H1 (cell line): ENCODE results near the gene CACNG1. TPM values are rescaled to one million over a fixed set of nuclear protein-coding genes. Genes with fewer than 3 reads are reported as not detected.

Source experiments
- CTCF ChIA-PET: fragments of 300-600 bp; sonication (Branson Sonifier 250); formaldehyde crosslinking; loops from one replicate; lab custom pipeline; 2021; ENCODE audit not compliant: partially characterized antibody; lab: Charles Lee
- POLR2A ChIA-PET: fragments of 300-600 bp; sonication (Branson Sonifier 250); formaldehyde crosslinking; loops from one replicate; lab custom pipeline; 2021; ENCODE audit warnings: inconsistent platforms; ENCODE audit not compliant: partially characterized antibody; lab: Charles Lee
- DNase-seq, 2 experiments: peaks; one replicate each; pipeline versions ENCODE4 v3.0.0 to v3.0.0-alpha.2; 2010 to 2022; ENCODE audit warnings: low spot score in 2 of 2, low read depth in 1 of 2, mixed read lengths in 1 of 2
- FAIRE-seq: peaks from 2 replicates; lab custom pipeline; 2011; peaks lifted over from hg19 to GRCh38; lab: Jason Lieb, UNC
- H2AFZ ChIP-seq: 2 replicates; pipeline ENCODE4 v1.8.1; 2012; ENCODE audit warnings: low read length, inconsistent platforms
- H2AK5ac ChIP-seq: 2 replicates; pipeline ENCODE4 v1.6.1; 2013; ENCODE audit warnings: low read depth, low read length
- H2BK120ac ChIP-seq: replicated peaks from 2 replicates; pipeline ENCODE3; 2013; ENCODE audit warnings: low read depth, low read length, inconsistent platforms
- H2BK12ac ChIP-seq: 2 replicates; pipeline ENCODE4 v1.6.1; 2013; ENCODE audit warnings: low read depth, low read length
- H2BK15ac ChIP-seq: 2 replicates; pipeline ENCODE4 v1.6.1; 2013; ENCODE audit warnings: low read length
- H2BK20ac ChIP-seq: 2 replicates; pipeline ENCODE4 v1.6.1; 2013; ENCODE audit warnings: low read length
- H2BK5ac ChIP-seq: 2 replicates; pipeline ENCODE4 v1.6.1; 2013; ENCODE audit warnings: low read depth, low read length
- H3K14ac ChIP-seq: 2 replicates; pipeline ENCODE4 v1.6.1; 2013; ENCODE audit warnings: inconsistent platforms; ENCODE audit not compliant: insufficient read length
- H3K18ac ChIP-seq: 2 replicates; pipeline ENCODE4 v1.6.1; 2013; ENCODE audit warnings: low read length; ENCODE audit errors: extremely low read depth
- H3K23ac ChIP-seq: 2 replicates; pipeline ENCODE4 v1.6.1; 2013; ENCODE audit warnings: inconsistent platforms; ENCODE audit not compliant: insufficient read length
- H3K23me2 ChIP-seq: 2 replicates; pipeline ENCODE4 v1.6.1; 2013; ENCODE audit warnings: low read depth, low read length
- H3K27ac ChIP-seq: 2 replicates; pipeline ENCODE4 v1.6.1; 2011; ENCODE audit warnings: low read depth, low read length, inconsistent platforms
- H3K27me3 ChIP-seq, 4 experiments: replicated peaks in 1 of 4; 1 replicate in 1 of 4; 2 replicates in 3 of 4; pipeline versions ENCODE4 v1.6.1 to v1.8.1; 2011 to 2013; ENCODE audit warnings: low read length in 3 of 4, mild to moderate bottlenecking in 3 of 4, inconsistent platforms in 2 of 4, mixed read lengths in 2 of 4, moderate library complexity in 1 of 4; ENCODE audit not compliant: control insufficient read depth in 3 of 4, insufficient read depth in 3 of 4; ENCODE audit errors: extremely low read depth in 1 of 4
- H3K36me3 ChIP-seq, 4 experiments: 2 replicates each; pipeline versions ENCODE4 v1.6.1 to v1.8.1; 2011 to 2013; ENCODE audit warnings: mild to moderate bottlenecking in 4 of 4, low read length in 3 of 4, moderate library complexity in 2 of 4, control low read depth in 1 of 4, inconsistent platforms in 1 of 4; ENCODE audit not compliant: insufficient read depth in 4 of 4, control insufficient read depth in 2 of 4
- H3K4ac ChIP-seq: replicated peaks from 2 replicates; pipeline ENCODE3; 2013; ENCODE audit warnings: low read length, low read depth, mixed read lengths, inconsistent platforms; ENCODE audit not compliant: insufficient read length
- H3K4me1 ChIP-seq, 4 experiments: replicated peaks in 1 of 4; 1 replicate in 1 of 4; 2 replicates in 3 of 4; pipeline versions ENCODE4 v1.6.1 to v1.8.1; 2011 to 2013; ENCODE audit warnings: low read length in 3 of 4, inconsistent platforms in 2 of 4, mixed read lengths in 1 of 4; ENCODE audit not compliant: insufficient read depth in 4 of 4, control insufficient read depth in 3 of 4
- H3K4me2 ChIP-seq, 2 experiments: 2 replicates each; pipeline versions ENCODE4 v1.6.1 to v1.8.1; 2011 to 2013; ENCODE audit warnings: low read depth in 2 of 2, low read length in 2 of 2, control low read depth in 1 of 2, inconsistent platforms in 1 of 2, mild to moderate bottlenecking in 1 of 2; ENCODE audit not compliant: insufficient read depth in 1 of 2
- H3K4me3 ChIP-seq, 4 experiments: fragments of 200-600, 300-600 bp in 1 of 4; sonication (generic), shearing (Covaris generic), sonication (Bioruptor Twin) in 1 of 4; 2 replicates each; pipeline versions ENCODE4 v1.5.1 to v1.8.1; 2011 to 2016; ENCODE audit warnings: low read length in 4 of 4, low read depth in 3 of 4, control low read depth in 2 of 4, inconsistent platforms in 2 of 4, mild to moderate bottlenecking in 2 of 4, mixed read lengths in 1 of 4, moderate library complexity in 1 of 4; ENCODE audit not compliant: insufficient read depth in 2 of 4; ENCODE audit errors: extremely low read depth in 1 of 4
- H3K56ac ChIP-seq: replicated peaks from 2 replicates; pipeline ENCODE3; 2013; ENCODE audit warnings: low read depth, mild to moderate bottlenecking, mixed read lengths, low read length, inconsistent platforms; ENCODE audit not compliant: insufficient read length
- H3K79me1 ChIP-seq: 2 replicates; pipeline ENCODE4 v1.6.1; 2013; ENCODE audit warnings: low read depth, low read length, control low read depth
- H3K79me2 ChIP-seq, 2 experiments: 2 replicates each; pipeline versions ENCODE4 v1.6.1 to v1.8.1; 2012 to 2013; ENCODE audit warnings: low read length in 2 of 2, mild to moderate bottlenecking in 2 of 2, inconsistent platforms in 1 of 2; ENCODE audit not compliant: insufficient read depth in 2 of 2, control insufficient read depth in 1 of 2
- H3K9ac ChIP-seq, 4 experiments: replicated peaks in 1 of 4; 1 replicate in 1 of 4; 2 replicates in 3 of 4; pipeline versions ENCODE4 v1.6.1 to v1.8.1; 2011 to 2013; ENCODE audit warnings: low read depth in 3 of 4, low read length in 3 of 4, control low read depth in 2 of 4, mild to moderate bottlenecking in 2 of 4, moderate library complexity in 2 of 4, inconsistent platforms in 1 of 4; ENCODE audit errors: extremely low read depth in 1 of 4
- H3K9me3 ChIP-seq, 2 experiments: 2 replicates each; pipeline versions ENCODE4 v1.6.1 to v1.8.1; 2012 to 2013; ENCODE audit warnings: mild to moderate bottlenecking in 2 of 2, moderate library complexity in 2 of 2, control low read depth in 1 of 2, inconsistent platforms in 1 of 2, low read depth in 1 of 2, low read length in 1 of 2, mixed read lengths in 1 of 2; ENCODE audit not compliant: insufficient read depth in 2 of 2
- H4K20me1 ChIP-seq, 2 experiments: replicated peaks in 1 of 2; 2 replicates each; pipeline versions ENCODE3 to v1.8.1; 2011 to 2013; ENCODE audit warnings: inconsistent platforms in 2 of 2, low read length in 2 of 2, mild to moderate bottlenecking in 1 of 2; ENCODE audit not compliant: insufficient read depth in 2 of 2, control insufficient read depth in 1 of 2
- H4K5ac ChIP-seq: 2 replicates; pipeline ENCODE4 v1.6.1; 2013; ENCODE audit warnings: low read length, low read depth, mixed read lengths, inconsistent platforms; ENCODE audit not compliant: insufficient read length
- H4K8ac ChIP-seq: 2 replicates; pipeline ENCODE4 v1.8.0; 2013; ENCODE audit warnings: mild to moderate bottlenecking, moderate library complexity, low read length, inconsistent platforms; ENCODE audit not compliant: insufficient read depth; ENCODE audit errors: extremely low read depth
- H4K91ac ChIP-seq: replicated peaks from 2 replicates; pipeline ENCODE3; 2013; ENCODE audit warnings: low read length, mixed read lengths, inconsistent platforms; ENCODE audit not compliant: insufficient read length
- CREB1 ChIP-seq: IDR thresholded peaks from 2 replicates; pipeline ENCODE4 v1.6.1; 2012; ENCODE audit warnings: inconsistent platforms
- JUND ChIP-seq: IDR thresholded peaks from 2 replicates; pipeline ENCODE4 v1.6.1; 2011; ENCODE audit warnings: mild to moderate bottlenecking, improper control_type of control experiment, low read length
- POLR2A ChIP-seq, 2 experiments: IDR thresholded peaks; 1 replicate in 1 of 2; 2 replicates in 1 of 2; pipeline ENCODE4 v1.6.1; 2011; ENCODE audit warnings: low read depth in 2 of 2, low read length in 2 of 2, mild to moderate bottlenecking in 2 of 2; ENCODE audit errors: control extremely low read depth in 1 of 2
- POU5F1 ChIP-seq: IDR thresholded peaks from 2 replicates; pipeline ENCODE4 v1.6.1; 2011; ENCODE audit warnings: low read depth, mild to moderate bottlenecking, low read length, moderate library complexity
- TAF1 ChIP-seq: IDR thresholded peaks from 2 replicates; pipeline ENCODE4 v1.6.1; 2011; ENCODE audit warnings: mild to moderate bottlenecking, low read depth, low read length
- TBP ChIP-seq: IDR thresholded peaks from 2 replicates; pipeline ENCODE4 v1.6.1; 2011; ENCODE audit warnings: low read depth, low read length, improper control_type of control experiment
- TEAD4 ChIP-seq: IDR thresholded peaks from 2 replicates; pipeline ENCODE4 v1.6.1; 2012; ENCODE audit warnings: low read depth, low read length, inconsistent platforms, mixed read lengths
- YY1 ChIP-seq: IDR thresholded peaks from 2 replicates; pipeline ENCODE4 v1.6.1; 2011; ENCODE audit warnings: low read depth, mild to moderate bottlenecking, low read length
- WGBS, 2 experiments: shearing (Covaris generic) in 1 of 2; methylation state at CpG; one replicate each; pipeline versions ENCODE4 v1.1.6 to v1.1.7; 2013 to 2015; ENCODE audit warnings: low lambda C conversion rate in 2 of 2, mixed read lengths in 2 of 2, inconsistent platforms in 1 of 2, low coverage in 1 of 2, missing lambda C conversion rate in 1 of 2; ENCODE audit not compliant: insufficient replicate concordance in 2 of 2, insufficient coverage in 1 of 2, insufficient read length in 1 of 2; ENCODE audit errors: extremely low coverage in 1 of 2, missing lambda C conversion rate in 1 of 2; 5-methylcytosine and 5-hydroxymethylcytosine counted together
- polyA plus RNA-seq, 7 experiments: library from polyadenylated mRNA; depleted of rRNA in 3 of 7; stranded (reverse) in 5 of 7; unstranded in 2 of 7; fragments of >200 nt in 5 of 7; fragments of 200-250 nt in 2 of 7; gene quantifications; 1 replicate in 5 of 7; 2 replicates in 1 of 7; 4 replicates in 1 of 7; pipeline versions ENCODE4 v1.2.1 to v1.2.3, GENCODE V29; 2011 to 2013; ENCODE audit warnings: missing spikeins in 2 of 7, mixed read lengths in 2 of 7
- total RNA-seq: library from RNA; stranded (reverse); fragmentation: NEBNext Ultra II Directional; extraction: Animal tissue kit (Norgen Biotek cat#: 25700); gene quantifications from 2 replicates; pipeline ENCODE4 v1.2.1, GENCODE V29; 2021
- TF ChIP-seq, protein P1 (sequence below): IDR thresholded peaks from 2 replicates; pipeline ENCODE4 v1.6.1; 2012; ENCODE audit warnings: inconsistent platforms

CACNG1 gene
- total and polyA plus RNA-seq, 2 of the 8 experiments (the other 6 are each of a cell fraction or from before 2014, with no cell fraction given): not detected

- H3K23me2 ChIP-seq: no peaks in the 10 kb centered on the region
- peaks cover 0 to 1% of the 10 kb centered on the region in 2 experiments for H4K20me1 ChIP-seq
- H4K8ac ChIP-seq: no peak overlapping the region
- H2BK15ac ChIP-seq: no peak overlapping the region
- WGBS, 2 experiments: 87% methylated on average over 2 of the region's 2 CpGs; no CpG with 5 or more reads in 1 of the 2 experiments
- no peak for DNase-seq
- no peak overlapping the region for H4K5ac ChIP-seq
- no peak overlapping the region for H2BK120ac ChIP-seq
- no peak overlapping the region for H2BK20ac ChIP-seq
- no peak overlapping the region for H3K18ac ChIP-seq
- H2AFZ ChIP-seq: no peak overlapping the region
- no peak for FAIRE-seq
- no peaks in the 10 kb centered on the region for H3K79me1 ChIP-seq
- H2AK5ac ChIP-seq: no peak overlapping the region
- 0 out of 4 replicates have a peak, but pooled peaks cover 0 to 4% of the 10 kb centered on the region in 2 experiments for H3K9me3 ChIP-seq
- CTCF ChIA-PET: interaction anchor here (0.5 to 1.0 kb wide), 2 partner anchors 11 to 138 kb away, joined by 3 read pairs; no protein-coding TSS in a partner anchor
- no peak overlapping the region for H2BK5ac ChIP-seq
- no peak overlapping the region for H3K27ac ChIP-seq
- no peak overlapping the region for H2BK12ac ChIP-seq
- TF ChIP-seq TAF1 (no peak), POU5F1 (no peak), TBP (no peak), JUND (no peak), POLR2A (IDR thresholded peaks at IDR 0.05; ENCODE audit: control extremely low read depth in 1 of 2, low read depth in 2 of 2, low read length in 2 of 2) (no peak), CREB1 (no peak), YY1 (no peak), TEAD4 (no peak)
- TF ChIP-seq, protein P1, sequence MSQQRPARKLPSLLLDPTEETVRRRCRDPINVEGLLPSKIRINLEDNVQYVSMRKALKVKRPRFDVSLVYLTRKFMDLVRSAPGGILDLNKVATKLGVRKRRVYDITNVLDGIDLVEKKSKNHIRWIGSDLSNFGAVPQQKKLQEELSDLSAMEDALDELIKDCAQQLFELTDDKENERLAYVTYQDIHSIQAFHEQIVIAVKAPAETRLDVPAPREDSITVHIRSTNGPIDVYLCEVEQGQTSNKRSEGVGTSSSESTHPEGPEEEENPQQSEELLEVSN: no peak
- no peak overlapping the region for H3K4me3 ChIP-seq
- no peak overlapping the region for H3K4ac ChIP-seq
- no peak overlapping the region for H3K9ac ChIP-seq
- no peaks in the 10 kb centered on the region for H3K79me2 ChIP-seq
- peaks cover 0 to 3% (median 0%) of the 10 kb centered on the region in 4 experiments; a peak in 1 of 8 replicates for H3K36me3 ChIP-seq
- POLR2A ChIA-PET: no interaction called here
- H3K14ac ChIP-seq: no peak overlapping the region
- H3K4me1 ChIP-seq: no peaks in the 10 kb centered on the region
- no peak overlapping the region for H4K91ac ChIP-seq
- H3K4me2 ChIP-seq: no peak overlapping the region
- no peak overlapping the region for H3K23ac ChIP-seq
- H3K27me3 ChIP-seq: no peaks in the 10 kb centered on the region
- no peak overlapping the region for H3K56ac ChIP-seq
Observed at GRCh38 chr17:67093348-67093747, 49.0 kb downstream of the CACNG1 start.
